GM12864 (cell line): ENCODE results near the gene AGPAT3.
"Not testable (repeated sequence)": the region's sequence is repeated elsewhere in the genome, so short reads cannot be mapped to it uniquely, and the experiment has no call there.

ENCODE experiments used
- DNase-seq: peaks from one replicate; pipeline ENCODE4 v3.0.0-alpha.2; 2011; ENCODE audit warnings: low read depth
- H3K4me3 ChIP-seq: 2 replicates; pipeline ENCODE4 v1.5.1; 2011; ENCODE audit warnings: mild to moderate bottlenecking, low read depth, low read length, control low read depth
- CTCF ChIP-seq: IDR thresholded peaks from 2 replicates; pipeline ENCODE4 v1.5.1; 2011; ENCODE audit warnings: low read depth, mild to moderate bottlenecking, moderate library complexity, low read length, control low read depth, inconsistent platforms; ENCODE audit errors: missing control alignments

AGPAT3 gene

GRCh38 chr21:43894206-43894577, 29.2 kb downstream of the AGPAT3 start:
- no peak for TF ChIP-seq CTCF
- no peak overlapping the region for H3K4me3 ChIP-seq
- DNase-seq = no peak

- TF ChIP-seq CTCF = no peak
- no peak overlapping the region for H3K4me3 ChIP-seq
- DNase-seq = no peak
Observed at GRCh38 chr21:43895196-43895595, 30.2 kb downstream of the AGPAT3 start.

- H3K4me3 ChIP-seq, DNase-seq: not testable (repeated sequence)
Observed at GRCh38 chr21:43896696-43897299, 31.8 kb downstream of the AGPAT3 start.

- no peak overlapping the region for H3K4me3 ChIP-seq
- TF ChIP-seq CTCF = no peak
- no peak for DNase-seq
Observed at GRCh38 chr21:43899307-43900077, 34.5 kb downstream of the AGPAT3 start.

GRCh38 chr21:43900078-43900385, 35.0 kb downstream of the AGPAT3 start:
- no peak overlapping the region for H3K4me3 ChIP-seq
- no peak for TF ChIP-seq CTCF
- DNase-seq = no peak

GRCh38 chr21:43900690-43901089, 35.7 kb downstream of the AGPAT3 start:
- TF ChIP-seq CTCF = no peak
- no peak for DNase-seq
- H3K4me3 ChIP-seq = no peak overlapping the region

- H3K4me3 ChIP-seq = no peak overlapping the region
- DNase-seq = no peak
- no peak for TF ChIP-seq CTCF
Observed at GRCh38 chr21:43902441-43902840, 37.4 kb downstream of the AGPAT3 start.
